Small intestine (tissue), 7 donors: ENCODE measurements around the gene PSMD14. TPM values are rescaled to one million over a fixed set of nuclear protein-coding genes. Genes with fewer than 3 reads are reported as not detected.
"Not testable (repeated sequence)": the region's sequence is repeated elsewhere in the genome, so short reads cannot be mapped to it uniquely, and the experiment has no call there.

ENCODE experiments used
- DNase-seq, 2 donors: peaks; one replicate each; pipeline versions ENCODE4 v3.0.0 to v3.0.0-alpha.2; 2013
- FAIRE-seq: peaks from 2 replicates; lab custom pipeline; 2012; peaks lifted over from hg19 to GRCh38; lab: Jason Lieb, UNC
- H3K27ac ChIP-seq, 3 donors: one replicate each; pipeline ENCODE4 v1.5.1; 2013; ENCODE audit warnings: low read length in 2 of 3, mild to moderate bottlenecking in 2 of 3, control low read depth in 1 of 3, inconsistent platforms in 1 of 3, low read depth in 1 of 3, moderate library complexity in 1 of 3
- H3K27me3 ChIP-seq, 3 donors: one replicate each; pipeline ENCODE4 v1.6.1; 2013; ENCODE audit warnings: low read length in 3 of 3, inconsistent platforms in 1 of 3; ENCODE audit not compliant: control insufficient read depth in 3 of 3, insufficient read depth in 3 of 3
- H3K36me3 ChIP-seq, 3 donors: one replicate each; pipeline ENCODE4 v1.6.1; 2013; ENCODE audit warnings: low read length in 3 of 3, inconsistent platforms in 1 of 3, low read depth in 1 of 3, mild to moderate bottlenecking in 1 of 3, moderate library complexity in 1 of 3; ENCODE audit not compliant: control insufficient read depth in 3 of 3, insufficient read depth in 2 of 3
- H3K4me1 ChIP-seq, 3 donors: one replicate each; pipeline ENCODE4 v1.6.1; 2013; ENCODE audit warnings: low read length in 2 of 3, inconsistent platforms in 1 of 3, low read depth in 1 of 3, mild to moderate bottlenecking in 1 of 3, moderate library complexity in 1 of 3; ENCODE audit not compliant: control insufficient read depth in 3 of 3, insufficient read depth in 2 of 3
- H3K4me3 ChIP-seq, 3 donors: one replicate each; pipeline ENCODE4 v1.5.1; 2013; ENCODE audit warnings: low read length in 3 of 3, control low read depth in 1 of 3, inconsistent platforms in 1 of 3, low read depth in 1 of 3, mild to moderate bottlenecking in 1 of 3, moderate library complexity in 1 of 3
- H3K9me3 ChIP-seq, 2 donors: one replicate each; pipeline ENCODE4 v1.6.1; 2013; ENCODE audit warnings: low read depth in 1 of 2, low read length in 1 of 2; ENCODE audit not compliant: control insufficient read depth in 2 of 2, insufficient read depth in 1 of 2
- WGBS, 3 donors: extraction: QIAGEN DNeasy Blood & Tissue Kit; methylation state at CpG; one replicate each; pipeline ENCODE4 v1.1.7; 2013; 5-methylcytosine and 5-hydroxymethylcytosine counted together
- polyA plus RNA-seq, 4 donors: library from polyadenylated mRNA; stranded (reverse) in 3 of 4; unstranded in 1 of 4; fragments of 200-250 nt in 3 of 4; fragments of 120-200 nt in 1 of 4; gene quantifications; one replicate each; pipeline versions ENCODE4 v1.2.1 to v1.2.3, GENCODE V29; 2013
- donor health status: healthy with polysubstance abuse.
- donor health status: control.
- donor health status: control.
- donor health status: Bipolar disorder and iron deficiency.
- donor health status: healthy.

Gene PSMD14
- polyA plus RNA-seq, 4 donors = 29.5 to 51.0 (median 32.9) TPM

DNA sequence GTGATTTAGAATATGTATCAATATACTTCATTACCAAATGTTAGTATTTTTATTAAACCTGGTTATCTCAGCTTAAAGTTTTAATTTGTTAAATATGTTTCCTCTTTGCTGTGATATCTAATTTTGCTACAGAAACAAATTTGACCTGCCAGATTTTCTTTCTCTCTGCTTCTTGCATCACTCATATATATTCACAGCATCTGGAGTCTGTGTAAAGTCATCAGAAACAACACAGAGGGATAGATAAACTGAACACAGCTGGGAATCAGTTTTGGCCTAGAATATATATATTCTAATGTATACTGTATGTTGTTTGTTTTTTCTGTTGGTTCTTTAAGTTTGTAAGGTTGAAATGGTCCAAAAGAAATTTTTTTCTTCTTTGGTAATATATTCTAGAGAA lies 8.5 kb downstream of the PSMD14 start:
- no peak for DNase-seq
- Histone ChIP-seq H3K27ac (no peak overlapping the region), H3K9me3 (no peaks in the 10 kb centered on the region), H3K4me3 (no peak overlapping the region), H3K36me3 (peaks cover 0 to 4% (median 0%) of the 10 kb centered on the region in 3 donors), H3K4me1 (no peaks in the 10 kb centered on the region), H3K27me3 (no peaks in the 10 kb centered on the region)
- no peak for FAIRE-seq

DNA sequence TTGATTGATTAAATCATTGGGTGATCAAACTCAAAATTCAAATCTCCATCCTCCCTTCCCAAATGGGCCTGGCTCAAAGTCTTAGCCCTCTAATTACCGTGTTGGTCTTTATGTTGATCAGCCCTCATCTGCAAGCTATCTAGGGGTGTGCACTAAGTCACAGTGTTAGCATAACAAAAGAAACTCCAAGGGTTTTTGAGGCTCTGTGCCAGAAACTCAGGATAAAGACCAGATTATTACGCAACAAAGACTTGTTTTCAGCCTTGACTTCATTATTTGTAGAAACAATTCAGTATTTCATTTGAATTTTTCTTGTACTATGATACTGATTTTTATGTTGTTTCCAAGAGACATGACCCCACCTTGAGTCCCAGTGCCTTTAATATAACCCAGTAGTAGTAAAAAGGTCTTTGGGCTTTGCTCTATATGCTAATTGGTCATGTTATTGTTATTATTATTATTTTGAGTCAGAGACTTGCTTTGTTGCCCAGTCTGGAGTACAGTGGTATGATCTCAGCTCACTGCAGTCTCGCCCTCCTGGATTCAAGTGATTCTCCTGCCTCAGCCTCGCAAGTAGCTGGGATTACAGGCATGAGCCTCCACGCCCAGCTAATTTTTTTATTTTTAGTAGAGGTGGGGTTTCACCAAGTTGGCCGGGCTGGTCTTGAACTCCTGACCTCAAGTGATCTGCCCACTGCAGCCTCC lies 13.9 kb downstream of the PSMD14 start:
- H3K4me1 ChIP-seq = no peaks in the 10 kb centered on the region
- DNase-seq = no peak
- WGBS, 3 donors = 93 to 95% (median 93%) methylated on average over 6 of the region's 6 CpGs
- H3K27ac ChIP-seq = no peak overlapping the region
- no peak for FAIRE-seq
- no peaks in the 10 kb centered on the region for H3K9me3 ChIP-seq
- H3K27me3 ChIP-seq = no peaks in the 10 kb centered on the region
- H3K36me3 ChIP-seq = peaks cover 0 to 12% (median 0%) of the 10 kb centered on the region in 3 donors
- no peak overlapping the region for H3K4me3 ChIP-seq

DNA sequence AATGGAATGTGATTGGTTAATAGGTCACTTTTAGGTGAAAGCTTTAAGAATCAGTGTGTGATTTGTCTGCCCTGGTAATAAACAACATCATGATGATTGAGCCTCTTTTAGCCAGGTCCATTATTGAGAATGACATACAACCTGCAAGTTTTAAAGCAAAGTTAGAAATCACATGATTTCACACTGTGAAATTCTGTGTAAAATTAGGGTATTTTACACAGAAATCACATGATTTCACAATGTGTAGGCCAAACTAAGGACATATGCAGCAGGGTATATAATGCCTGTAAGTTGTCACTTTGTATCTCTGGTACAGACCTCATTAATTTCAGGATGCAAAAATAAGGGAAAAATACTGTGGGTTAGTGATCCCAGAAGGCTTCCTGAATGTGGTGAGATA lies 16.7 kb downstream of the PSMD14 start:
- Histone ChIP-seq H3K36me3 (peaks cover 0 to 12% (median 0%) of the 10 kb centered on the region in 3 donors), H3K27ac (no peak overlapping the region), H3K4me1 (no peaks in the 10 kb centered on the region), H3K4me3 (no peak overlapping the region), H3K9me3 (no peaks in the 10 kb centered on the region), H3K27me3 (no peaks in the 10 kb centered on the region)
- DNase-seq (no peak), FAIRE-seq (no peak)

DNA sequence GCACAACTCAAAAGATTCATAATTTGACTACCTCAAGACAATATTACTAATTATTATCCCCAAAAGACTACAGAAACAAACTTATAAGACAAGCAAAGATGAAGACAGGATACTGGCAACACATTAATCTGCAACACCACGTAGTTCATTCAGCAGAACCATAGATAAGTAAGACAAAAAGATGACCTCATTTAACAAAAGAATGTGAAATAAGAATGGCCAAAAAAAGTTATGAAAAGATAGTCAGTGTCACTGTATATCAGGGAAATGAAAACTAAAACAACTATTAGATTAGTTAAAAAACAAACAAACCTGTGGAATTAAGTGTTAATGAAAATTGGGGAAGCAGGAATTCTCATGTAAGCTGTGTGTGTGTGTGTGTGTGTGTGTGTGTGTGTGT lies 19.4 kb downstream of the PSMD14 start:
- Histone ChIP-seq H3K36me3 (peaks cover 0 to 7% (median 0%) of the 10 kb centered on the region in 3 donors), H3K9me3 (no peaks in the 10 kb centered on the region), H3K27me3 (no peaks in the 10 kb centered on the region), H3K27ac (no peak overlapping the region), H3K4me3 (no peak overlapping the region), H3K4me1 (no peaks in the 10 kb centered on the region)
- no peak for FAIRE-seq
- no peak for DNase-seq
- 85 to 92% (median 89%) methylated on average over 1 of the region's 1 CpG for WGBS, 3 donors

DNA sequence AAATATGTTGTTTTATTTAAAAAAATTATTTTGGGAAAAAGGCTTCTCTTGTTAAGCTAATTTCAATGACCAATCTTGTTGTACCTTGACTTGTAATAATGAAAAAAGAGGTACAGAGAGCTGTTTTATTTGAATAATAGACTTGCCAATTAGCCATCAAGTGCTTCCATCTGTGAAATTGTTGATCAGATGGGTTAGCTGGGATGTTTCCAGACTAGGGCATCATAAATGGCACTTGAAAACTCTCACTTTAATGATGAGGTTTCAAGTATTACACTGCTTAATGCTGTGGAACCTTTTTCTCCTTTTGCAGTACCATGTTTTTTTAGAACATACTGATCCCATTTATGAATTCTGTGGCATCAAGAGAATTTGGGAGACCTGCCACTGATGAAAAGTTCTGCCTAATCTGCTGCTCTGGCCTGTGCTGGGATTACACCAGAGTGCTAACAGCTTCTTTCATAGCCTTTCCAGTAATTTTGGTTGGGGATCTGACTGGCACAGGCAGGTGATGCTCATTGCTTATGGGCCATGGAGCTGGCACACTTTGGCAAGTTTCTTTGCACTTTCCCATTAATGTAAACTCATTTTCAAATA lies 24.2 kb downstream of the PSMD14 start:
- Histone ChIP-seq H3K9me3 (no peaks in the 10 kb centered on the region), H3K27ac (no peak overlapping the region), H3K27me3 (no peaks in the 10 kb centered on the region), H3K4me3 (no peak overlapping the region), H3K4me1 (no peaks in the 10 kb centered on the region), H3K36me3 (peaks cover 0 to 2% (median 0%) of the 10 kb centered on the region in 3 donors)
- FAIRE-seq = no peak
- no peak for DNase-seq

DNA sequence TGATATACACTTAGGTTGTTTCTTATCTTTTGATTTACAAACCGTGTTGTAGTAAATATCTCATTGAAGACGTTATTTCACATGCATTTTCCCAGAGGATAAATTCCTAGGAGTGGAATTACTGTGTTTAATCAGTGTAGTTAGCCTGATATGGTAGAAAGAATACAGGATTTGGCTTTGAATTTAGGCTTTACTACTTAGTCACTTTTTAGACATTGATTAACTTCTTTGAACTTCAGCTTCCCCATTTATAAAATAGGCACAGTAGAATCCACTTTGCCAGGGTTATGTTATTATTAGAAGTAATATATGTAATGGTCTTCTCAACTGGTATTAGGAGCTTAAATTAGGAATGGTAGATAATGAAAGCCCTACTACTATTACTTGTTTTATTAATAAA lies 27.4 kb downstream of the PSMD14 start:
- H3K4me1 ChIP-seq = no peaks in the 10 kb centered on the region
- H3K4me3 ChIP-seq = no peak overlapping the region
- no peaks in the 10 kb centered on the region for H3K36me3 ChIP-seq
- no peak overlapping the region for H3K27ac ChIP-seq
- no peak for FAIRE-seq
- DNase-seq = no peak
- WGBS, 3 donors = 80 to 89% (median 81%) methylated on average over 2 of the region's 2 CpGs
- no peaks in the 10 kb centered on the region for H3K27me3 ChIP-seq
- no peaks in the 10 kb centered on the region for H3K9me3 ChIP-seq

DNA sequence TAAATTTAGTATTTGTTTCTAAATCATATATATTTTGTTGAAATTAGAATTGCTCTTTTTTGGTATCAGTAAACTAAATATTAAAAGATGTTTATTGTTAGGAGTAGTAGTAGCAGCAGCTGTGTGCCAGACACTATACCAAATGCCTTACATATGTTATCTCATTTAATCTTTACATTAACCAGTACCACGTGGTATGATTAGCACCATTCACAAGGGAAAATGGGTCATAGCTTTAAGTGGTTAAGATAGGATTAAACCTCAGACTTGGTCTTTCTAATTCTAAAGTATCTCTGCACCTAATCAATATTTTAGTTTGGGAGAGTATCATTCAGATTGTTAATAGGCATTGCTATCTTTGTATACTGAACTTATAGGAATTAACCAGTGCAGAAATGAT lies 29.0 kb downstream of the PSMD14 start:
- H3K4me3 ChIP-seq = no peak overlapping the region
- H3K27me3 ChIP-seq = no peaks in the 10 kb centered on the region
- FAIRE-seq (no peak), DNase-seq (no peak)
- no peaks in the 10 kb centered on the region for H3K9me3 ChIP-seq
- no peaks in the 10 kb centered on the region for H3K36me3 ChIP-seq
- WGBS, 3 donors = 57 to 64% (median 58%) methylated on average over 1 of the region's 1 CpG
- no peaks in the 10 kb centered on the region for H3K4me1 ChIP-seq
- H3K27ac ChIP-seq = no peak overlapping the region

DNA sequence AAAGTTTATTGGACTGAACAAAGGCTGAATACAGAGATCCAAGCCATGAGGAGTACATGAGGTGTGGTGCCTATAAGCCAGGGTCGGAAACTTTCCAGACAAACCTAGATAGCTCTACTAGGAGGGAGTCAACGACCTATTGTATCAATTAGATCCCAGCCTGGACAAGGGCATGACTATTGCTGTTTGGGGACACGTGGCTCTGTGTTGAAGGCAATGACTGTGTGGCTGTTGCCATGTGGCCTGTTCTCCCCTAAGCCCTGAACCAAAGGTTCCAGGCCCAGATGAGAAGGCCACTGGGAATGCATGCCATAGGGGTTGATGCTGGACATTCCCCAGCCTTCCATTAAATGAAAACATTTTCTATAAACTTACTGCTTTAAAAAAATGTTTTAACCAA lies 31.3 kb downstream of the PSMD14 start:
- not testable (repeated sequence) for H3K9me3 ChIP-seq
- WGBS, 3 donors = 52 to 80% (median 68%) methylated on average over 2 to 3 of the region's 3 CpGs

More for the DNA sequence above, 31.3 kb downstream of the PSMD14 start:
- H3K27ac ChIP-seq, H3K27me3 ChIP-seq, H3K4me1 ChIP-seq, DNase-seq, H3K36me3 ChIP-seq, FAIRE-seq, H3K4me3 ChIP-seq: not testable (repeated sequence)
